ENCODE results near the gene MAST3.

GRCh38 chr19:18119717-18120105 is 22.1 kb downstream of the MAST3 start:
- TF ChIP-seq CTCF (IDR thresholded peaks at IDR 0.05; ENCODE audit: poor library complexity, severe bottlenecking): no peak
- no peak for TF ChIP-seq EZH2 (IDR thresholded peaks at IDR 0.05; ENCODE audit: borderline replicate concordance, insufficient read depth, low read length, poor library complexity, severe bottlenecking)
- TF ChIP-seq REST (IDR thresholded peaks at IDR 0.05; ENCODE audit: borderline replicate concordance): no peak
- no peak for TF ChIP-seq RAD21 (conservative IDR thresholded peaks at IDR 0.05)
- no peak for TF ChIP-seq POLR2AphosphoS5 (IDR thresholded peaks at IDR 0.05)
